ENCODE measurements around the gene PSMB3. TPM values are rescaled to one million over a fixed set of nuclear protein-coding genes. Genes with fewer than 3 reads are reported as not detected.

PSMB3 gene
- total and polyA plus RNA-seq, 2 donors from 2014 or later = 156 to 347 TPM

- no peak overlapping the region for H3K27ac ChIP-seq (ENCODE audit: low read depth in 2 of 2, low read length in 2 of 2)
- peak in 2 of 5 donors; percentile 57 to 68 for DNase-seq
- TF ChIP-seq CTCF (IDR thresholded peaks at IDR 0.05; ENCODE audit: borderline replicate concordance, extremely low read depth, insufficient read depth) = no peak
- no peaks in the 10 kb centered on the region for H3K9me3 ChIP-seq (ENCODE audit: control insufficient read depth in 2 of 3, insufficient read depth in 1 of 3, low read length in 3 of 3)
- H3K4me3 ChIP-seq (ENCODE audit: low read length in 3 of 3) = no peak overlapping the region
- peaks cover 0 to 18% (median 0%) of the 10 kb centered on the region in 3 donors for H3K4me1 ChIP-seq (ENCODE audit: control insufficient read depth in 2 of 3, insufficient read depth in 2 of 3, low read depth in 1 of 3, low read length in 3 of 3)
- no peak for FAIRE-seq
- no peaks in the 10 kb centered on the region for H3K27me3 ChIP-seq (ENCODE audit: control insufficient read depth, insufficient read depth, low read length)
- H3K9ac ChIP-seq (ENCODE audit: low read length in 3 of 3) = no peak overlapping the region
- intact Hi-C loops (cut with DNase I) = no loop called here
- peaks cover 0 to 35% (median 27%) of the 10 kb centered on the region in 3 donors for H3K36me3 ChIP-seq (ENCODE audit: control insufficient read depth in 2 of 3, insufficient read depth in 3 of 3, low read length in 3 of 3)
Observed at GRCh38 chr17:38710985-38711384, 41.6 kb upstream of the PSMB3 start.

- H3K36me3 ChIP-seq (ENCODE audit: control insufficient read depth in 2 of 3, insufficient read depth in 3 of 3, low read length in 3 of 3) = peaks cover 2 to 45% (median 29%) of the 10 kb centered on the region in 3 donors
- H3K9ac ChIP-seq (ENCODE audit: low read length in 3 of 3) = no peak overlapping the region
- peak in 1 of 5 donors; percentile 63 for DNase-seq
Observed at GRCh38 chr17:38711792-38712571, 40.6 kb upstream of the PSMB3 start.

DNA sequence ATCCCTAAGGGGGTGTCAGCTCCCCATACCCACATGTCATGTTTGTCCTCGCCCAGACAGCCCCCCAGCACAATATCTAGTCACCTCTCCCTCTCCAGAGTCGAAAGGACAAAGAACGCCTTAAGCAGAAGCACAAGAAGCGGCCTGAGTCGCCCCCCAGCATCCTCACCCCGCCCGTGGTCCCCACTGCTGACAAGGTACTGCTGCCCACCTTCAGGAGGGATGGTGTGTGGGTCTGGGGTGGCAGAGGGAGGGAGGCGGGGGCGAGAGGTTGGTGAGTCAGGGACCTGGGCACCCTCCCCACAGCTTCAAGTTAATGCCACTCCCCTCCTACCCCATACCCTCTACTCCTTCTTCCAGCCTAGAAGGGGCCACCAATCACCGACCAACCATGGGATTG, 39.9 kb upstream of the PSMB3 start:
- H3K4me1 ChIP-seq (ENCODE audit: control insufficient read depth in 2 of 3, insufficient read depth in 2 of 3, low read depth in 1 of 3, low read length in 3 of 3) = peaks cover 0 to 9% (median 0%) of the 10 kb centered on the region in 3 donors
- intact Hi-C loops (cut with DNase I) = no loop called here
- no peaks in the 10 kb centered on the region for H3K27me3 ChIP-seq (ENCODE audit: control insufficient read depth, insufficient read depth, low read length)
- H3K27ac ChIP-seq (ENCODE audit: low read depth in 2 of 2, low read length in 2 of 2) = no peak overlapping the region
- H3K9me3 ChIP-seq (ENCODE audit: control insufficient read depth in 2 of 3, insufficient read depth in 1 of 3, low read length in 3 of 3) = no peaks in the 10 kb centered on the region
- peak in 1 of 5 donors; percentile 34 for DNase-seq
- H3K4me3 ChIP-seq (ENCODE audit: low read length in 3 of 3) = no peak overlapping the region
- peaks cover 3 to 49% (median 31%) of the 10 kb centered on the region in 3 donors for H3K36me3 ChIP-seq (ENCODE audit: control insufficient read depth in 2 of 3, insufficient read depth in 3 of 3, low read length in 3 of 3)
- no peak overlapping the region for H3K9ac ChIP-seq (ENCODE audit: low read length in 3 of 3)
- TF ChIP-seq CTCF (IDR thresholded peaks at IDR 0.05; ENCODE audit: borderline replicate concordance, extremely low read depth, insufficient read depth) = no peak
- FAIRE-seq = no peak

More at GRCh38 chr17:38711792-38712571, 40.6 kb upstream of the PSMB3 start:
- H3K27ac ChIP-seq (ENCODE audit: low read depth in 2 of 2, low read length in 2 of 2) = no peak overlapping the region
- FAIRE-seq = no peak
- no peaks in the 10 kb centered on the region for H3K9me3 ChIP-seq (ENCODE audit: control insufficient read depth in 2 of 3, insufficient read depth in 1 of 3, low read length in 3 of 3)
- H3K4me1 ChIP-seq (ENCODE audit: control insufficient read depth in 2 of 3, insufficient read depth in 2 of 3, low read depth in 1 of 3, low read length in 3 of 3) = peaks cover 0 to 14% (median 0%) of the 10 kb centered on the region in 3 donors
- intact Hi-C loops (cut with DNase I) = no loop called here
- no peak overlapping the region for H3K4me3 ChIP-seq (ENCODE audit: low read length in 3 of 3)
- no peak for TF ChIP-seq CTCF (IDR thresholded peaks at IDR 0.05; ENCODE audit: borderline replicate concordance, extremely low read depth, insufficient read depth)
- no peaks in the 10 kb centered on the region for H3K27me3 ChIP-seq (ENCODE audit: control insufficient read depth, insufficient read depth, low read length)
